B cell (primary cell): ENCODE data around the gene SPACA7.

ENCODE experiments used
- CTCF ChIP-seq: fragments of 200-600 bp; IDR thresholded peaks from one replicate; pipeline ENCODE4 v1.8.0; 2022; ENCODE audit warnings: antibody characterized with exemption, mild to moderate bottlenecking
- EZH2 ChIP-seq: IDR thresholded peaks from 2 replicates; pipeline ENCODE4 v1.6.1; 2012; ENCODE audit warnings: borderline replicate concordance, low read depth, mild to moderate bottlenecking, moderate library complexity, low read length; ENCODE audit not compliant: insufficient read depth, poor library complexity, severe bottlenecking

- TF ChIP-seq EZH2 (no peak), CTCF (no peak)
These were observed 5.8 kb upstream of the SPACA7 start for GRCh38 chr13:112370311-112370710.
